ELR (cell line): ENCODE data around the gene ILK.

Experiments
- DNase-seq: peaks from one replicate; pipeline ENCODE4 v3.0.0-alpha.2; 2015; ENCODE audit warnings: low read depth

Gene ILK

GRCh38 chr11:6636480-6636879 is 32.9 kb downstream of the ILK start:
- no peak for DNase-seq

- peak; percentile 89 for DNase-seq
Observed at GRCh38 chr11:6637871-6638270, 34.3 kb downstream of the ILK start.

- DNase-seq: peak; percentile 43
Observed at GRCh38 chr11:6638429-6638828, 34.9 kb downstream of the ILK start.

DNA sequence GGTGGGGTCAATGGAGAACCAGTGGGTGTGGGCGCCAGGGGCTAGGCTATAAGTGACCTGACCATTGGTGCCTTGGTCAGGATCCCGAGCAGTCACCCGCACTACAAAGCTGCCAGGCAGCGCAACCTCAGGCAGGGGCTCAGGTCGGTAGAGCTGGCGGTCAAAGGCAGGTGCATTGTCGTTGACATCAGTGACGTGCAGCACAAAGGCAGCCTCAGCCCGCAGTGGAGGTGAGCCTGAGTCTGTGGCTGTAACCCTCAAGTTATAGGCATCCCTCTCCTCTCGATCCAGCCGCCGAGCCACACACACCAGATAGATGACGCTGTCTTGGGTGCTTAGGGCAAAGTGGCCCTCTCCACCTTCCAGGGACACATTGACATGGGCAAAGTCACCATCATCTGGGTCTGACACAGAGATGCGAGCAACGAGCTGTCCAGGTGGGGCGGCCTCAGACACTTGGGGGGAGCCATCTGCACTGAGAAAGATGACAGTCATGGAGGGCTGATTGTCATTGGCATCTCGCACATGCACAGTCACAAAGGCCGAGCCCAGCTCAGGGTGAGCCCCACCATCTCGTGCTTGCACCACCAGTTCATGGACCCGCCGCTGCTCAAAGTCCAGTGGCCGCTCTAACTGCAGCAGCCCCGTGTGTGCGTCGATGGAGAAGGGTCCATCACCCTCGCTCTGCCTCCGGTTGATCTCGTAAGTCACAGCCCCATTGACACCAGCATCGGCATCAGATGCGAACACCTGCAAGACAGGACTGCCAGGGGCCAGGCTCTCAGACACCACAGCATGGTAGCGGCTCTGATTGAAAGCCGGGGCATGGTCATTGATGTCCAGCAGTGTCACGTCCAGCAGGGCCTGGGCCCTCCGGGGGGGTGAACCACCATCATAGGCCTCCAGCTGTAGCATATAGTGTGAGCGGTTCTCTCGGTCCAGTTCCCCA is 36.7 kb downstream of the ILK start:
- DNase-seq: no peak

DNA sequence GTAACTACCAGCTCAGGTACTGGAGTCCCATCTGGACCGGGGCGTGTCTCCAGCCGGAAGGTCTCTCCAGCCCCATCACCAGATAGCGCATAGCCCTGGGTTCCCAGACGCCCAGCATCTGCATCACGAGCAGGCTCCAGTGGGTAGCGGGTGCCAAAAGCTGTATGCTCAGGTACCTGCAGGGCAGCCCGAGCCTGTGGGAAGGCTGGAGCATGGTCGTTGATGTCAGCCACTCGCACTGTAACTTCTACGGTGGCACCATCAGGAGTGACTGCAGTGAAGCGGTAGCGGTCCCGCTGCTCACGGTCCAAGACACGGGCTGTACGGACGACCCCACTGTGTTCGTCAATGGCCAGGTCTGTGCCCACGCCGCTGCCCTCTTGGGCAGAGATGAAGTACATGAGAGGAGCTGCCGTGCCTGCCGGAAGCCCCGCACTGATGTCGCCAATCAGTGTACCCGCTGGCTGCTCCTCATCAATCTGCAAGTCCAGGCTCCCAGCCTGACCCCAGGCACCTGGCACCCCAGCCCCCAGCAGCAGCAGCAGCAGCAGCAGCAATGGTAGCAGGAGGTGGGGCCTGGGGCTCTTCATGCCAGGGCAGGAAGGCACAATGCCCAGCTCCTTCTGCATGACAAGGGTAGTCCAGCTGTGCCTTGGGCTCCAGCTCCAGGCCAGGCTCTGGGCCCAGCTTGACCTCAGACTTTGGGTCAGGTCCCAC is 37.6 kb downstream of the ILK start:
- no peak for DNase-seq

GRCh38 chr11:6642957-6643356 is 39.4 kb downstream of the ILK start:
- no peak for DNase-seq

DNA sequence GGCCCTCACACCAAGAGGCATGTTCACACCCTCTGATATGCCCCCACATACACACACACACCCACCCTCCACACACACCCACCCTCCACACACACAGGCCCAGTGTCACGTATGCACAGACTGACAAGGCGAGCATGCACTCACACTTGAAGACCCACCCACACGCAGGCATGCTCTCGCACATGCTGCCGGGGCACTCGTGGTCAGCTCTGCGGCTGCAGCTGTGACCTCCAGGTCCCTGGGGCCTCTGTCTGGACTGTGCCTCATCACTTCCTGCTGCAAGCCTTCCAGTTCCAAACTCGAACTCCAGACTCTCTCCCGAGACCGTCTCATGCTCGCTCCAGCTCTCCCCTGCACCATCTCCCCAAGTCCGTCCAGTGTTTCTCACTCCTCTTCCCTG is 42.5 kb downstream of the ILK start:
- DNase-seq: peak; percentile 82

- DNase-seq: no peak
Observed at GRCh38 chr11:6646576-6646917, 43.0 kb downstream of the ILK start.

- DNase-seq: no peak
Observed at GRCh38 chr11:6646918-6647679, 43.5 kb downstream of the ILK start.

DNA sequence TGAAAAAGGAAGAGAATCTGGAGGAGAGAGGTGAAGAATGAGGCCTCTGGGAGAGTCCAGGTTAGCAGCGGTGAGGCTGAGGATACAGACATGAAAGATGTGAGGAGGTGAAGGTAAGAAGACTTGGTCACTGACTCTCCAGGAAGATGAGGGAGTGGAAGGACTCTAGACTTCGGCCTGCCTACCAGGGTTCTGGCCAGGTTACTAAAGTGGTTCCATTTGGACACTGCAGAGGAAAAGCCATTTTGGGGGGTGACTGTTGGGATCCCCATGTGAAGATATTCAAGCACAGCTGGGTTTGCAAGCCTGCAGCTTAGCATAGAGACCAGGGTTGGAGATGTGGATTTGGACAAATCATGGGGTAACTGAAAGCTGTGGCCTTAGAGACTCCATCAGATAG is 44.3 kb downstream of the ILK start:
- DNase-seq: no peak

GRCh38 chr11:6648501-6648900 is 44.9 kb downstream of the ILK start:
- DNase-seq: no peak

DNA sequence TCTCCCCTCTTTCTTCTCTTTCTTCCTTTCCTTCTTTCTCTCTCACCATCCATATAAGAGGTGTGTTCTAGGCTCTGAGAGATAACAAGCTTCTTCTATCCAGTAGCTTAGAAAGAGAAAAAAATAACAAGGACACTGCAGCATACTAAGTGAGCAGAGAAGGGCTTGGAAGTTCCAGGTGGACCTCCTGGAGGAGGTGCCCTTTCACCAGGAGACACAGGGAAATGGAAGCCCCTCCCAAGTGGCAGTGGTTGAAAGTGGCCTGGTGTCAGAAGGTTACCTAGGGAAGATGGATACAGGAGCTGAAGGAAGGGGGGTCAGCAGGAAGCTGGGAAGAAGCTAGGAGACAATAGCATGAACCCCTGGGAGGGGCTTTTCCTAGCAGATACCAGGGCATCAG is 46.5 kb downstream of the ILK start:
- no peak for DNase-seq

- peak; percentile 29 for DNase-seq
Observed at GRCh38 chr11:6650980-6651379, 47.4 kb downstream of the ILK start.

DNA sequence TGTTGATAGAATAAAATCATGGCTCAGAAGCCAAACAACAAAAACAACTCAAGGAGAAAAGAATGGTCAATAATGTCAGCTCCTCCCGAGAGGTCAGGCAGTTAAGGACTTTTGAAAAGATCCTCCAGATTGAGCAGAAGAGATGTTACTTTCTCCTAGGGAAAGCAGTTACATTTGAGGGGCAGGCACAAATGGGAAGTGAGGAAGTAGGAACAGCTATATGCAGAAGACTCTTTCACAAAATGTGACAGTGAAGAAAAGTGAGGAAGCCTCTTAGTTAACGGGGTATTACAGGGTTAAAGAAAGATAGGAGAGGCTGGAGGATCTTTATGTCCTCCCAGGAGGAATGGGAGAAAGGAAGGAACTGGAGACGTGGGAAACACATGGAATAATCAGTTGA is 48.6 kb downstream of the ILK start:
- no peak for DNase-seq

GRCh38 chr11:6653097-6653496 is 49.5 kb downstream of the ILK start:
- DNase-seq: no peak

DNA sequence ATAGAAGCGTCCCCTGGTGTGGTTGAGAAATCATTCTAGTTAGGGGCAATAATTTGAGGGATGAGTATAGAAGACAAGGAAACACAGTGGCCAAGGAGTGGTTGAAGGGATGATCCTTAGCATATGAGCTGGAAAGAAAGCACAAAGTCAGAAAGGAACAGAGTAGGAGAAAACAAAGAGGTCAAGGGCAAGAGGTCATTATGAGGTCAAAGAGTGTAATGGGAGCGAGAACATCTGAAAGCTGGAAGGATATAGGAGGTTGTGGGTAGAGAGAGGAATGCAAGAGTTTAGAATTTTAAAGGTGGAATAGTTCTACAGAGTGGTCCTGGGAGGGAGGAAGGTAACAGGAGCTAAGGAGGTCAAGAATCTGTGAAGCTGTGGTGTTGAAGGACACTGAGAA is 50.1 kb downstream of the ILK start:
- DNase-seq: no peak

GRCh38 chr11:6654281-6655019 is 50.9 kb downstream of the ILK start:
- DNase-seq: no peak

- peak; percentile 51 for DNase-seq
Observed at GRCh38 chr11:6655020-6655789, 51.6 kb downstream of the ILK start.

DNA sequence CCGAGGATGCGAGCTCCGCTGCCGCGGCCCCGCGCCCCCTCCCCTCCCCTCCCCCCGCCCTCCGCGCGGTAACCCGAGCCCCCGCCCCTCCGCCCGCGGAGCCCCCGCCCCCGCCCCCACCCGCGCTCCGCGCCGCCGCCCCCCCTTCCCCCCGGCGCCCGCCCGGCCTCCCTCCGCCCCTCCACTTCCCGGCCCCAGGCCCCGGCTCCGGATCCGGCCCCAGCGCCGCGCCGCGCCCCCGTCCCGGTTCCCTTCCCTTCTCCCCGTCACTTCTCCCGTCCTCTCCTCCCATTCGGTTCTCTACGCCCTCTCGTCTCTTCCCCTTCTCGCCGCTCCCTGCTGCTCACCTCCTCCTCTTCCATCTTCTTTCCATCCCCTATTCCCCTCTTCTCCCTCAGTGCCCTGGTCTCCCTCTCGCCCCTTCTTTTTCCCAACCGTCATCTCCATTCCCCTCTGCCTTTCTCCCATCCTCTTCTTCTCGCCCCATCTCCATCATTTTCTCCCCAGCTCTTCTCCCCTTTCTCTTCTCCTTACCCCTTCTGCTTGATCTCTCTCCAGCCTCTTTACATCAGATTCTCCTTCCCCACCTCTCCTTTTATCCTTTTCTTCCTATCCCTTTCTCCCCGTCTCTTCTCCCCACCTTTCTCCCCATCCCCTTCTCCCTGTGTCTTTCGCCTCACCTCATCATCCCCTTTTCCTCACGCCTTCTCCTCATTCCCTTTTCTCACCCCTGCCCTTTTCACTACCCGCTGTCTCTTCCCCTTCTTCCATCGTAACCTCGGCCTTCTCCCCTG is 52.4 kb downstream of the ILK start, which contains the start of gene DCHS1:
Gene DCHS1, minus strand, starts transcription at position 20 of the 794 bp plus-strand sequence. CDS start 14,196 bp downstream, outside the sequence.
- peak; percentile 32 for DNase-seq

DNA sequence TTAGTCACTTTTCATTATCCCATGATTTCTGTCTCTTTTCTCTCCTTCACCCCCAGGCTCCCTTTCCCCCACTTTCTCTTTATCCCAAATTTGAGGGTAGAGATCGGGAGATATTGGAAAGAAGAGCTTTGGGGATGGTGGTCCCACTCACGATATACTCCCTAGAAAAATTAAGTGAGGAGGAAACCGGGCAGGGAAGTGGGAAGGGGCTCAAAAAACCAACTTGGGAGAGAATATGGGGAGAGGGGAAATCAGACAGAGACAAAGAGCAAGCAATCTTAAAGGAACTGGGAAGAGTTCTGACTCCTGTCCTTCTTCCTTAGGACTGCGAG is 53.0 kb downstream of the ILK start:
- DNase-seq: no peak
